8988T (cell line): ENCODE results near the gene OTUD1.
"Not testable (repeated sequence)": the region's sequence is repeated elsewhere in the genome, so short reads cannot be mapped to it uniquely, and the experiment has no call there.

Experiments used
- DNase-seq: peaks from one replicate; pipeline ENCODE4 v3.0.0; 2011

The OTUD1 gene, protein sequence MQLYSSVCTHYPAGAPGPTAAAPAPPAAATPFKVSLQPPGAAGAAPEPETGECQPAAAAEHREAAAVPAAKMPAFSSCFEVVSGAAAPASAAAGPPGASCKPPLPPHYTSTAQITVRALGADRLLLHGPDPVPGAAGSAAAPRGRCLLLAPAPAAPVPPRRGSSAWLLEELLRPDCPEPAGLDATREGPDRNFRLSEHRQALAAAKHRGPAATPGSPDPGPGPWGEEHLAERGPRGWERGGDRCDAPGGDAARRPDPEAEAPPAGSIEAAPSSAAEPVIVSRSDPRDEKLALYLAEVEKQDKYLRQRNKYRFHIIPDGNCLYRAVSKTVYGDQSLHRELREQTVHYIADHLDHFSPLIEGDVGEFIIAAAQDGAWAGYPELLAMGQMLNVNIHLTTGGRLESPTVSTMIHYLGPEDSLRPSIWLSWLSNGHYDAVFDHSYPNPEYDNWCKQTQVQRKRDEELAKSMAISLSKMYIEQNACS

GRCh38 chr10:23438547-23439451 is at the start of gene OTUD1:
OTUD1 (plus strand) TSS chr10:23439075; CDS start chr10:23439458, 383 bp downstream.
- peak; percentile 87 for DNase-seq

DNA sequence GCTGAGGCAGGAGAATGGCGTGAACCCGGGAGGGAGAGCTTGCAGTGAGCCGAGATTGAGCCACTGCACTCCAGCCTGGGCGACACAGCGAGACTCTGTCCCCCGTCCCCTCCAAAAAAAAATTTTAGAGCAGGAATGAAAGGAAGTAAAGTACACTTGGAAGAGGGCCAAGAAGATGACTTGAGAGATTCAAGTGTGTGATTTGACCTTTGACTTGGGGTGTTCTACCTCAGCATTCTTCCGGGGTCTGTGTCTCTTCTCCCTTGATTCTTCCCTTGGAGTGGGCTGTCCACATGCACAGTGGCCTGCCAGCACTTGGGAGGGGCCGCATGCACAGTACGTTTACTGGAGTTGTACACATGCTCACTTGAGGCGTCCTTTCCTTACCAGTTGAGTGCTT is 48.5 kb upstream of the OTUD1 start:
- not testable (repeated sequence) for DNase-seq

DNA sequence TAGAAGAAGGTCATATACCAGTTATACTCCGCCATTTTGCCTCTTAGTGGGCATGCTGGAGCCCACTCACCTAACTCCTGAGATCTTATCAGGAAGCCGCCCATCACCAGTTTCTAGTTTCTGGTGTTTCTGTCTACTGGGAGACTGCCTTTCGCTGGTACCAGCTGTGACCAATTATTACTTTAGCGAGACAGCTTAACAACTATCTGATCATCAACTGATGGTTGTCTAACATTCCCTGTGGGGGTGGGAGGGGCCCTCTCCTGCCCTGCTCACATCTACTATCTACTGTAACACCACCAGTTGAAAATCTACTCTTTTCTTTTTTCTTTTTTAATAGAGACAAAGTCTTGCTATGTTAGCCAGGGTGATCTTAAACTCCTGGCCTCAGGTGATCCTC is 48.1 kb upstream of the OTUD1 start:
- no peak for DNase-seq

DNA sequence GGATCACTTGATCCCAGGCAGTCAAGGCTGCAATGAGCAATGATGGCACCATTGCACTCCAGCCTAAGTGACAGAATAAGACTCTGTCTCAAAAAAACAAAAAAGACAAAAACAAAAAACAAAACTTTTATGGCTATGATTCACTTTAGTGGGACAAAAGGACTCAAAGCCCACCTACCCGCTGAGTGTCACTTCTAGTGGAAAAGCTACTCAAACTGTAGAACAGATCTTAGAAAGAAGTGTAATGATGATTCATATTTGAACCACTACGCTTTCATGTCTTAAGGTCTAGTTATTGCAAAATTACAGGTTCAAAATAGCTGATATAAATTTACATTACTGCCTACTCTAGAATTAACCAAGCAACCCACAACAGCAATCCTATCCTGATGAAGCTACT is 47.1 kb upstream of the OTUD1 start:
- DNase-seq: no peak

GRCh38 chr10:23395017-23395416 is 43.9 kb upstream of the OTUD1 start:
- DNase-seq: no peak

DNA sequence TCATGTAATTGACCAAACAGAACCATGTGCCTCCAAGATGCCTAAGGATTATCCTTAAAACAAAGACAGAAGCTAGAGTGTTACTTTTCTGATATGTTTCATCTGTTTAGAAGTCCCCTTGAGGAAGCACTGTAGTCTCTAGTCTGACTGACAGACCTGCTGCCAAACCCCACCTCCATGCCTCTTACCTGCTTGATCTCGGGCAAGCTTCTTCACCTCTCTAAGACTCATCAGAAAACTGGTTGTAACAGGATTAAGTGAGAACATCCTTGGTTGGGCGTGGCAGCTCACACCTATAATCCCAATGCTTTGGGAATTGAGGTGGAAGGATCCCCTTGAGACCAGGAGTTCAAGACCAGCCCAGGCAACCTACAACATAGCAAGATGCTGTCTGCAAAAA is 42.2 kb upstream of the OTUD1 start:
- no peak for DNase-seq

- DNase-seq: no peak
Measured at GRCh38 chr10:23399701-23400144, 39.2 kb upstream of the OTUD1 start.

GRCh38 chr10:23402856-23403255 is 36.0 kb upstream of the OTUD1 start:
- DNase-seq: no peak

GRCh38 chr10:23403278-23403677 is 35.6 kb upstream of the OTUD1 start:
- no peak for DNase-seq

DNA sequence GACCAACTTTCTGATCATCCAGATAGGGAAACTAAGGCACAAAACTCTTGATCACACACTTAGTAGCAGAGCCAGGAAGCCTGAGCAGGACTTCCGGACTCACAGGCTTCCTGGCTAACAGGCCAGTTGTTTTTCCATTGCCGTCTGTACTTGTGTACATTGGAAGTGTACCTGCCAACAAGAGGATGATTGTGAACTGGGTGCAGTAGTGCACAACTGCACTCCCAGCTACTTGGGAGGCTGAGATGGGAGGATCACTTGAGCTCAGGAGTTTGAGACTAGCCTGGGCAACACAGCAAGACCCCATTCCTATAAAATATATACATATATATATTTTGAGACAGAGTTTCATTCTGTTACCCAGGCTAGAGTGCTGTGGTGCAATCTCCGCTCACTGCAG is 35.2 kb upstream of the OTUD1 start:
- DNase-seq: no peak

- no peak for DNase-seq
Measured at GRCh38 chr10:23404461-23404980, 34.4 kb upstream of the OTUD1 start.

GRCh38 chr10:23405540-23405939 is 33.3 kb upstream of the OTUD1 start:
- DNase-seq: no peak

GRCh38 chr10:23406409-23406808 is 32.5 kb upstream of the OTUD1 start:
- DNase-seq: no peak

DNA sequence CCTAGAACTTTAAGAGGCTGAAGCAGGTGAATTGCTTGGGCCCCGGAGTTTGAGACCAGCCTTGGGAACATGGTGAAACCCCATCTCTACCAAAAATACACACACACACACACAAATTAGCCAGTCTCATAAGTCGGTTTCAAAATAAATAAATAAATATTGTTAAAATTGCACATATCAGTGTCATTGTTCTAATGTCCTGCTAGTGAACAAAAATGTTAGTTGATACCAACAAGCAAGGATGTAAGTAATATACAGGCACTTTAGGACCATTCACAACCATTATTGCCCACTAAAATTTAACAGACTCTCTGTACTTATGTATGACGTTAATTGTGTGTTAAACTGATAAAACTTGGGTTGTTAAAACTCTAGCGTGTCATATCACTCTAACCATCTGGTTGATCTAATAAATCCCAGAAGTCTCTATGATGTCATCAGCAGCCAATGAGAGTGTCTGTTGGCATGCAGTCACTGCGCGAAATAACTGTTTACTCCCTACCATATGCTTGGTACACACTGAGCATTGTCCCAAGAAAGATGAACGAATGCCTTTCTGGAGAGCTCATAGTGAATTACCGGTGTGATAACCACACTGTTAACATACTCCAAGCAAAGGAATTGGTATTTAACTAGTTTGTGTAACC is 30.4 kb upstream of the OTUD1 start:
- DNase-seq: no peak

GRCh38 chr10:23412223-23412622 is 26.7 kb upstream of the OTUD1 start:
- no peak for DNase-seq

DNA sequence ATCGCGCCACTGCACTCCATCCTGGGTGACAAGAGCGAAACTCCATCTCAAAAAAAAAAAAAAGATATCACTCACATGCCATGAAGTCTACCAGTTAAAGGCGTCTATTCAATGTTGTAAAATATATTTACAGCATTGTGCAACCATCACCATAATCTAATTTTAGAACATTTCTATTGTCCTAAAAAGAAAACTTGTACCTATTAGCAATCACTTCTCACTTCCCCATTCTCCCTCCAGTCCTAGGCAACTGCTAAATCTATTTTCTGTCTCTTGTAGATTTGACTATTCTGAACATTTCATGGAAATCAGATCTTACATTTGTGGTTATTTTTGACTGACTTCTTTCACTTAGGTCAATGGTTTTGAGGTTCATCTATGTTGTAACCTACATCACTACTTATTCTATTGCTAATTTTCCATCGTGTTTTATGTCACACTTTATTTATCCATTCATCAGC is 25.2 kb upstream of the OTUD1 start:
- no peak for DNase-seq

- no peak for DNase-seq
Measured at GRCh38 chr10:23414658-23415057, 24.2 kb upstream of the OTUD1 start.

DNA sequence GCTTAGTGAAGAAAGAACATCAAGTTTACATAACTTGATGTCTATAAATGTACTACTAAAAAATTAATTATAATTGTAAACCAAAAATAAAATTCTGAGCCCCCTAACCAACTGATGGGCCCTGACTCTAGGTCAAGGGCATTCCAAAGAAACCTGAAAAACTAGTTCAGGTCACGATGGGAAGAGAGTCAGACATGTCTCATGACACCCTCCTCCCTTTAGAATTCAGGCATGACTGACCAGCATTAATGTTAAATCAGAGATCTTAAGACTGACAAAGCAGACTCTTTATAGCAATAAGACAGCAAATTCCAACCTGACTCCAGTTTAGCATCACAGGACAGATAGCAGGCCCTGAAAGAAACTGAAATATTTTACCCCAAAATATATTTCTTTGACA is 21.6 kb upstream of the OTUD1 start:
- no peak for DNase-seq

DNA sequence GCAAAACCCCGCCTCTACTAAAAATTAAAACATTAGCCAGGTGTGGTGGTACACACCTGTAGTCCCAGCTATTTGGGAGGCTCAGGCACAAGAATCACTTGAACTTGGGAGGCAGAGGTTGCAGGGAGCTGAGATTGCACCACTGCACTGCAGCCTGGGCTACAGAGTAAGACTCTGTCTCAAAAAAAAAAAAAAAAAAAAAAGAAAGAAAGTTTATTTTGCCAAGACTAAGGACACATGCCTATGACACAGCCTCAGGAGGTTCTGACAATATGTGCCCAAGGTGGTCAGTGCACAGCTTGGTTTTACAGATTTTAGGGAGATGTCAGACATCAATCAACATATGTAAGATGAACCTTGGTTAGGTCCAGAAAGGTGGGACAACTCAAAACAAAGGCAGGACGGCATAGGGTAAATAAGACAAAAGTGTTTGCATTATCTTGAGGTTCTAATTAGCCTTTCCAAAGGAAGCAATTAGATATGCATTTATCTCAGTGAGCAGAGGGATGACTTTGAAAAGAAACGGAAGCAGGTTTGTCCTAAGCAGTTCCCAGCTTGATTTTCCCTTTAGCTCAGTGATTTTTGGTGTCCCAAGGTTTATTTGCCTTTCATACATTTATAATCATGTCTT is 20.7 kb upstream of the OTUD1 start:
- DNase-seq: no peak

DNA sequence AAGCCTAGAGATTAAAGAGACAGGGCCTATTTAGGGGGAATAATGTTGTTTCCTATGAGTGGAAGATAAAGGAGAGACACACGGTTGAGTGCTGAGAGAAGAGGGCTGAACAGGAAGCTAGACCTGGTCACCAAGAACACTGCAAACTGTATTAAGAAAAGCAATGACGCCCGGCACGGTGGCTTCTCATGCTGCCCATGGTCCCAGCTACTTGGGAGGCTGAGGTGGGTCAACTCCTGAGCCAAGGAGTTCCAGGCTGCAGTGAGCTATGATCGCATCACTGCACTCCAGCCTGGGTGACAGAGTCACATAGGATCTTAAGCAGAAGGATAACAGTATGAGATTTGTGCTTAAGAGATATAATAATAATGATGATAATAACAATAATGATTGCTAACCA is 19.7 kb upstream of the OTUD1 start:
- DNase-seq: no peak

GRCh38 chr10:23419655-23420329 is 19.1 kb upstream of the OTUD1 start:
- DNase-seq: no peak

DNA sequence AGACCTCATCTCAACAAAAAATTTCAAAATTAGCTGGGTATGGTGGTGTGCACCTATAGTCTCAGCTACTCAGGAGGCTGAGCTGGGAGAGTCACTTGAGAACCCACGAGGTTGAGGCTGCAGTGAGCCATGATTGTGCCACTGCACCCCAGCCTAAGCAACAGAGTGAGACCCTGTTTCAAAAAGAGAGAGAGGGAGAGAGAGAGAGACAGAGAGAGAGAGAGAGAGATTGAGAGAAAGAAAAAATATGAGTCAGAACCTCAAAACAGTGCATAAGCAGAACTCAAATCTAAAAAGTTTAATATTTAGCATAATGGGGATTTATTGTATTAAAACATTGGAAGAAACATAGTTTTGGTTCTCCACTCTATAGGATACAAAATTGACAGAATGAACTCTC is 17.5 kb upstream of the OTUD1 start:
- DNase-seq: no peak
